C4-2B (cell line): ENCODE measurements around the gene SEC16B.

ENCODE experiments used
- CTCF ChIP-seq: fragments of 450-650 bp; conservative IDR thresholded peaks from 2 replicates; pipeline ENCODE4 v1.5.1; 2017; ENCODE audit warnings: mild to moderate bottlenecking
- ZFX ChIP-seq: fragments of 450-650 bp; IDR thresholded peaks from 2 replicates; pipeline ENCODE4 v1.6.1; 2017

- no peak for TF ChIP-seq CTCF
- no peak for TF ChIP-seq ZFX
These were observed 4.6 kb downstream of the SEC16B start for GRCh38 chr1:177965293-177965692.
